ENCODE measurements around the gene TMOD4. TPM values are rescaled to one million over a fixed set of nuclear protein-coding genes. Genes with fewer than 3 reads are reported as not detected.

Gene TMOD4
- total and polyA plus RNA-seq, 2 of the 13 experiments (the other 11 are each of a cell fraction or from before 2014, with no cell fraction given) = 0.66 TPM; not detected in 1

GRCh38 chr1:151197863-151198253 lies 22.1 kb upstream of the TMOD4 start (continued):
- peak; percentile 10; the same call in 1 of the 2 replicates for TF ChIP-seq ZNF264 (CRISPR knock-in tag; IDR thresholded peaks at IDR 0.05)
- no peak for TF ChIP-seq JARID2 (CRISPR knock-in tag; IDR thresholded peaks at IDR 0.05; ENCODE audit: insufficient replicate concordance)
- 0 out of 4 replicates have a peak, but pooled peaks of 1 of the 2 experiments have one; percentile 4 for TF ChIP-seq NR2F1 (CRISPR knock-in tag; IDR thresholded peaks at IDR 0.05)
- TF ChIP-seq ARNT (IDR thresholded peaks at IDR 0.05) = no peak
- 0 out of 2 replicates have a peak, but pooled peaks have one; percentile 17 for TF ChIP-seq ARID3A (IDR thresholded peaks at IDR 0.05; ENCODE audit: low read depth, low read length)
- TF ChIP-seq ZUFSP (CRISPR knock-in tag; IDR thresholded peaks at IDR 0.05; ENCODE audit: borderline replicate concordance) = no peak
- 0 out of 2 replicates have a peak, but pooled peaks have one; percentile 22 for TF ChIP-seq NR2F2 (IDR thresholded peaks at IDR 0.05; ENCODE audit: borderline replicate concordance, low read depth)
- TF ChIP-seq ZNF747 (CRISPR knock-in tag; IDR thresholded peaks at IDR 0.05; ENCODE audit: borderline replicate concordance) = 0 out of 2 replicates have a peak, but pooled peaks have one; percentile 5
- no peak for TF ChIP-seq FOXP1 (IDR thresholded peaks at IDR 0.05)
- 0 out of 2 replicates have a peak, but pooled peaks have one; percentile 27 for TF ChIP-seq FOXP1 (CRISPR knock-in tag; IDR thresholded peaks at IDR 0.05)
- TF ChIP-seq HNF1A (IDR thresholded peaks at IDR 0.05; ENCODE audit: low read depth) = no peak
- TF ChIP-seq HNF1A (CRISPR knock-in tag; IDR thresholded peaks at IDR 0.05; ENCODE audit: borderline replicate concordance) = no peak

All from HepG2 (cell line).